HL-60/S4 treated with phorbol 12-myristate 13-acetate at 8.2 ng/mL for 4 days and 3 days (cell line): Measurements from ENCODE around the gene VGLL4.

Experiments
- in situ Hi-C: fragments of 300-500 bp; cut with MboI; formaldehyde crosslinking; loops from 2 replicates; pipeline ENCODE4 v1.15.0; 2022; ENCODE audit warnings: low sequenced_read_pairs

Gene VGLL4

DNA sequence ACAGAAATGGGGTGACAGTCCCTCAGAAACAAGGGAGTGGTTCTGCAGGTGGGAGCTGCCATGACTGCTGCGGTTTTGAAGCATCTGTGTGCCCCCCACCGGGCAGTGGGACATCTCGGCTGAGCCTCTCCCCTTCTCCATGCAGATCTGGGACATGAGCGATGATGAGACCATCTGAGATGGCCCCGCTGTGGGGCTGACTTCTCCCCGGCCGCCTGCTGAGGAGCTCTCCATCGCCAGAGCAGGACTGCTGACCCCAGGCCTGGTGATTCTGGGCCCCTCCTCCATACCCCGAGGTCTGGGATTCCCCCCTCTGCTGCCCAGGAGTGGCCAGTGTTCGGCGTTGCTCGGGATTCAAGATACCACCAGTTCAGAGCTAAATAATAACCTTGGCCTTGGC lies 89.0 kb downstream of the VGLL4 start:
- in situ Hi-C loops, result no loop called here

- in situ Hi-C loops, result no loop called here
Observed at GRCh38 chr3:11554236-11554610, 89.5 kb downstream of the VGLL4 start.

DNA sequence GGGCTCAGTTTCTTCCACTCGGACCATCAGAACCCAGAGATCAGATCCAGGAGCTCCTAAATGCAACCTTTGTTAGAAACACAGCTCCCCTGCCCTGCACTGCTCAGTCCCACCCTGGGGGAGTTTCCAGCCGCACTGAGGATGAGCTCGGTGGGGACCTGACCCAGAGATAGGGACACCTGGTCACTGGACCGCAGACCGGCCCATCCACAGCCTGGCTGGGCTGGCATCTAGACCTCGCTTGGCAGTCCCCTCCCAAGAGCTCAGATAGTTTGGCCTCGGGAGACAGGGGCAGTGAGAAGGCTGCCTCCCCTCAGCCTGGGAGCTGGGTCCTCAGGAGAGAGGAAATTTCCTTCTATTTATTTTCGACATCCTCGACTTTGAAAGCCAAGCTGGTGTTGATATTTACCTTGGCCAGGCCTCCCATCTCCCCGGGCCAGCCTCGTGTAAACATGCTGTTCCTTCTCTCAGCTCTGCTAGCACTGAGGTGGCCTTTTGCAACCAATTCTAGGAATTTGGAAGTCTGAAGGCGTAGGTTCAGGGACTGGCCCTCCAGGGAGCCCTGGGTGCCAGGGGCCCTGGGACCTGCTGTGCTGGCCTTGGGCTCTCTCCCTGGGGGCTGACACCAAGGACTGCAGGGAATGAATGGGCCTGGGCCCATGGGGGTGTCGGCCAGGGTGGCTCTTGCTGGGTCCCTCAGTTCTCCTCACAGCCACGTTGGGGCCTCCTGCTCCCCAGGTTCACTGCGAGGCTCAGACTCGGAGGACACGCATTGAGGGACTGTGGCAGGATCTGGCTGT lies 90.1 kb downstream of the VGLL4 start:
- in situ Hi-C loops, result no loop called here

DNA sequence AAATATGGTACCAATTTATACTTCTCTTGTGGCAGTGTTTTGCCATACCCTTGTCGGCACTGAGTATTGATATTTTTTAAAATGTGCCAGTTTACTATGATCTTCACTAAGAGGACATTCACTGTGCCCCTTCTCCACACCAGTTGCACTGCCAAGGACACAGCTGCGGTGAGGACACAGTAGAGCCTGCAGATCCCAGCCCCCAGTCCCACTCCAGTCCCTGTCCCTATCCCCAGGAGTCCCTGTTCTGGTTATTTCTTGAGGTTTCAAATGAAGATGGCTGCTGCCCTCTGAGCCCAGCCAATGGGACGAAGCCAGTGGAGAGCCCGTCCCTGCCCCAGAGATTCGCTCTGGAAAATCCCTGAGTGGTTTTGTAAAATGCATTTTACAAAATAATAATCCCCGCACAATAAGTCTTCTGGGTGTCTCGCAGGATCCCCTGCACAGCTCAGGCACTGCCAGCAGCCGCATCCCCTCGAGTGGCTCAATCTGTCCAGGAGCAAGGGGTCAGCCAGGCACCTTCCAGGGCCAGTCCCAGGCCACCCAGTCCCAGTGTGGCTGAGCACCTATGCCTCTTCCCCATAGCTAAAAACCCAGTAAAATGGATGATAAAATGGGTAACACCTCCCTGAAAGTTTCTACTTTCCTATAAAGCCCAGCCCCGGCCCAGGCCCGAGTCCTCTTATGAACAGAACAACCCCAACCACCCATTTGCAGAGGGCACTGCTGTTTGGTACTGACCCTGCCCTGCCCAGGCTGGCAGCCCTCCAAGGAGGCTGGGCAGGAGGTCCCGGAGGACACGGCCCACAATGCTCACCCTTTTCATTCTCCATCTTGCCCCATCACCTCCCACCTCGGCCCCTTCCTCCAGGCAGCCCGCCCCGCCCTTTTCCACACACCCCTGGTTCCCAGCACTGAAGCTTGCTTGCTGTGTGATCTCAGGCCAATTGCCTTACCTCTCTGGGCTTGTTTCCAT lies 91.1 kb downstream of the VGLL4 start:
- in situ Hi-C loops, result no loop called here

DNA sequence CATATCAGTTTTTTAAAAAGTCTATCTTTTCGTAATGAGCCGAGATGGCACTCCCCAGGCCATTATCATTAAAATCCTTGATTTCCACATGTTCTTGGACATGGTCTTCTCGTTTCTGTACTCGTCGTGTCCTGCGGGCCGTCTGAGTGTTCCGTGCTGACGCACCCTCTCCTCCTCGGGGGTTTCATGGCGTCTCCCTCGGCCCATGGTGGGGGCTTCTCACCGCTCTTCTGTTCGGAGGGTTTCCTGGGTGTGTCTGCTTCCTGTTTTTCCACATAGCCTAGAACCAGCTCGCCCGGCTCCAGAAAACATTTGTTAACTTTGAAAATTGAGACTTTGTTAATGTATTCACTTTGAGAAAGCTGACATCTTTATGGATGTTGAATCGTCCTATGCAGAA lies 92.7 kb downstream of the VGLL4 start:
- in situ Hi-C loops, result no loop called here

DNA sequence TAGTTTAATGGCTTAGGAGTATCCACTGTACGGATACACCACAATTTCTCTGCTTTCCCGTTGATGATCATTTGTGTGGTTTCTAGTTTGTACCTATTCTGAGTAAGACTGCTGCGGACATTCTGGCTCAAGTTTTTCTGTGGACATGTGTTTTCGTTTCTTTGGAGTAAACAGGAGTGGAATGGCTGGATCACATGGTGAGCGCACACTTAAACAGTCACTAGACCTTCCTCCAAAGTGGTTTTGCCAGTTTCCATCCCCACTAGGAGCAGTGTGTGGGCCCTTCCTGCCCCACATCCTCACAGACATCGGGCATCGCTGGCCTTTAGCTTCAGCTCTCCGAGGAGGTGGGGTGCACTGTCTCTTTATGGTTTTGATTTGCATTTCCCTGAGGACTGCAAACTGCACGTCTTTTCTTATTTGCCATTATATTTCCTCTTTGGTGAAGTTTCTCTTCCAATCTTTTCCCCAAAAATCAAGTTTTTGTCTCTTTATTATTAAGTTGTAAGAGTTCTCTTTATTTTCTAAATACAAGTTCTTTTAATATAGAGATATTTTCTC lies 94.1 kb downstream of the VGLL4 start:
- in situ Hi-C loops, result no loop called here

DNA sequence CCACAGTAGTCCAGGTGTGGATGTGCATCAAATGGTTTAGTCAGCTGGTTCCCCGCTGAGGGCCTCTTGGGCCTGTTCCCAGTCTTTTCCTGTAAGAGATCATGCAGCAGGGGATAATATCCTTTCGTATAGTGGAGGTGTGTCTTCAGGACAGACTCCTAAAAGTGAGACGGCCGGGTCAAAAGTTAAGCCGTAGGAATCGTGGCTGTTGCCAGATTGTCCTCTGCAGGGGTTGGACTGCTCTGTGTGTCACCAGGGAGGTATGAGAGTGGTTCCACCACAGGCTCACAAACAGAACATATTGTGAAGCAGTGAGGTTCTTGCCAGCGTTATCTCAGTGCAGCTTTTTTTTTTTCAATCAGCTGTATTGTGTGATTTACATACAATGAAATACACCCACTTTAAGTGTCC lies 95.0 kb downstream of the VGLL4 start:
- in situ Hi-C loops, result no loop called here

DNA sequence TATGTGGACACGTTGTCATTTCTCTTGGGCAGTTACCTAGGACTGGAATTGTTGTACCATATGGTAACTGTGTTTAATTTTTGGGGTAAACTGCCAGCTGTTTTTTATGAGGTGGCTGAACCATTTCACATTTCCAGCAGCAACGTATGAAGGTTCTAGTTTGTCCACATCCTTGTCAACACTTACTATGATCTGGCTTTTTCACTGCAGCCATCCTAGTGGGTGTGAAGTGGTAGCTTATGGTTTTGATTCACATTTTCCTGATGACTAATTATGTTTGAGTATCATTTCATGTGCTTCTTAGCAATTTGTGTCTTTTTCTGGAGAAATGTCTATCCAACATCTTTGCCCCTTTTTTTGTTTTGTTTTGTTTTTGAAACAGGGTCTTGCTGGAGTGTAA lies 96.2 kb downstream of the VGLL4 start:
- in situ Hi-C loops, result no loop called here

DNA sequence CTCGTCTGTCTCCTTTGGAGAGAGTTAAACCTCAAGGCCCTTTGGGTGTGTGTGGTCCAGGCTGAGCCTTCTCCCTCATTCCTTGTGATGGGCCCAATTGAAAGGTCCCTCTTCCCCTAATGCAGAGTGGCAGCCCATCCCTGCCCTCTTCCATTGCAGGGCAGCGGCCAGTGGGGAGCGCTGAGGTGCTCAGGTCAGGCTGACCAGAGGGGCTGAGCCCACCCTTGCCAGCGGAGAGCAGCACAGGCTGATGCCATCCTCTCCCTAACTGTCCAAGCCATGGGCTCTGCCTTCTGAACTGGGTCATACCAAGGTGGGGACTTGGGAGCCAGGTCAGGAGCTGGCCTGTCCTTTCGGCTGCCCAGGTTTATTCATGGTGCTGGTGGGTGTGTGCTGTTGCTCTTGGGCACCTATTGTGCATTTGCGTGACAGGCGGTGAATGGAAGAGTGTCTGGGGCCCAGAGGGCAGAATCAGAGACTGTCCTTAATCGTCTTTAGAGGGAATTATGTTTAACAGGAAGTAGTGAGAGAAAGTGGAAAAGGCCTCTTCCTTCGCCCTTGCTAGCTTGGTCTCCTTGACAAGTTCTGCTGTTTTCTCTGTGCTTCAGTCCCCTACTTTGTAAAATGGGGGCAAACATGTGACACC lies 96.9 kb downstream of the VGLL4 start:
- in situ Hi-C loops, result no loop called here

- in situ Hi-C loops, result no loop called here
Observed at GRCh38 chr3:11545186-11545851, 98.4 kb downstream of the VGLL4 start.

DNA sequence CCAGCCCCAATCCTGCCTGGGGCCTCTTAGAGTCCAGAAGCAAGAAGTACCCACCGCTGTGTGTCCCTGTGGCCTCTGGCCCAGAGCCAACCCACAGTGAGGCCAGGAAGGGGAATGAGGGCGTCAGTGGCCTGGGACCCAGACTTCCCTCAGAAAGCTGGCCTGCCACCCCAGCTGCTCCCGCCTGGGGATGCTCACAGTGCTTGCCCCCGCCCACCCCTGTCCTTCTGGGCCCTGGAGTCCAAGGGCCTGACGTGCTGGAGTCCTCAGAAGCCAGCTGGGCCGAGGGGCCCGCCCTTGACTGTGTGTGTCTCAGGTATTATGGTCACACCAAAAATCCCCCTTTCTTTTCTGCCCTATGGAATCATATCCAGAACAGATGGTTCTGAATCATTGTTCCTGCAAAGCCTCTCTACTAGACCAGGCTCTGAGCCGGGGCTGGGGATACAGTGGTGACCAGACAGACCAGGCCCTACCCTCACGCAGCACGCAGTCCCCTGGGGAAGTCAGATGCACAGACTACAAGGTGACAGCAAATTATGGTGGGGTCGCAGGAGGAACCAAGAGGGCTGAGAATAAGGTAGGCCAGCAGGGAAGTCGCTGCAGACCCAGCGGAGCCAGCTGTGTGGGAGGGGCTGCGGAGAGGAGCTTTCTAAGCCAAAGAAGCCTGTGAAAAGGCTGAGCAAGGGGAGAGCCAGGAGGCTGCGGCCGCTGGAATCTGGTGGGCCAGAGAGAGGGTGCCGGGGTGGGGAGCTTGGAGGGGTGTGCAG lies 99.1 kb downstream of the VGLL4 start:
- in situ Hi-C loops, result no loop called here

DNA sequence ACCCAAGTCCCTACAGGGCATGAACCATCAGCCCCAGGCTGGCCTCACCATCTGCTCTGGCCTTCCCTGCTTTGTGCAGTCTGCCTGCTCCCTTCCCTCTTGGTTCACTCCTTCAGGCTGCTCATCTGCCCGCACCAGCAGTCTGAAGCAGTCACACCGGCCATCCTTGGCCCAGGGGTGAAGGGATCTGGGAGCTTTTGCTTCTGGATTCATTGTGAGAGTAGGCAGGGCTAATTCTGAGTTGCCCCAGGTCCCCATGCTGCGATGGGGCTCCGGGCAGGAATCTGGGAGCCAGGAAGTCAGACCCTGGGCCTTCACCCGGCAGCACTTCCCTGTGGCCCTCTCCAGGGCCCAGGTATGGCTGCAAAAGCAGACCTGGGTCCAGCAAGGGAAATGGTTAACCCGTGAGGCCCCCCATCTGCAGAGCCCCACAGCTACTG lies 99.7 kb downstream of the VGLL4 start:
- in situ Hi-C loops, result no loop called here

- in situ Hi-C loops, result no loop called here
Observed at GRCh38 chr3:11543141-11543947, 100.4 kb downstream of the VGLL4 start.

- in situ Hi-C loops, result no loop called here
Observed at GRCh38 chr3:11542551-11542950, 101.2 kb downstream of the VGLL4 start.

- in situ Hi-C loops, result no loop called here
Observed at GRCh38 chr3:11541321-11542303, 102.1 kb downstream of the VGLL4 start.

DNA sequence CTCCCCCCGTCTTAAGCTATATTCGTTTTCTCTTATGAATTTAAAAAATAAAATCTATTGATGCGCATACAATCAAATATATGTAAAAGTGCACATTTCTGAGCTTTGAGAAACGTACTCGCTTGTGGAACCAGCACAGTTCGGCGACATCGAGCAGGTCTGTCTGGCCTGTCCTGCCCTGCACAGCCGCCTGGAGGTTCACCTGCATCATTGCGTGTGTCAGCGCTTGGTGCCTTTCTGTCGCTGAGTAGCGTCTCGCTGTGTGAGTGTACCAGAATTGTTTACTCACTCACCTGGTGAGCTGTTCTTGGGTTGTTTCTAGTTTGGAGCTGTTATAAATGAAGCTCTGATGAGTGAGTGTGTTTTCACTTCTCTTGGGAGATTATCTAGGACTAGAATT lies 104.0 kb downstream of the VGLL4 start:
- in situ Hi-C loops, result no loop called here

GRCh38 chr3:11539218-11539617 lies 104.5 kb downstream of the VGLL4 start:
- in situ Hi-C loops, result no loop called here

DNA sequence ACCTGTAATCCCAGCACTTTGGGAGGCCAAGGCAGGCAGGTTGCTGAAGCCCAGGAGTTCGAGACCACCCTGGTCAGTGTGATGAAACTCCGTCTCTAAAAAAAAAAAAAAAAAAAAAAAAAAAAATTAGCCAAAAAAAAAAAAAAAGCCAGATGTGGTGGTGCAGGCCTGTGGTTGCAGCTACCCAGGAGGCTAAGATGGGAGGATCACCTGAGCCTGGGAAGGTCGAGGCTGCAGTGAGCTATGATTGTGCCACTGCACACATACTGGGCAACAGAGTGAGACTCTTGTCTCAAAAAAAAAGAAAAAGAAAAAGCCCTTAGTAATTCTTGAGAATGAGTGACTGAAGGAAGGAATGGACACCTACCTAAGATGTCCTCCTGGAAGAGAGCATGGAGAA lies 105.1 kb downstream of the VGLL4 start:
- in situ Hi-C loops, result no loop called here
